Measurements from ENCODE around the gene LOC101059915.
"Not testable (repeated sequence)": the region's sequence is repeated elsewhere in the genome, so short reads cannot be mapped to it uniquely, and the experiment has no call there.

The LOC101059915 gene

GRCh38 chrX:71679575-71680207 is 12.3 kb downstream of the LOC101059915 start:
- TF ChIP-seq POLR2AphosphoS5 (IDR thresholded peaks at IDR 0.05), result no peak

GRCh38 chrX:71696641-71697465 is 29.5 kb downstream of the LOC101059915 start:
- H3K79me2 ChIP-seq (replicated peaks; ENCODE audit: insufficient read depth, low read length); H3K27ac ChIP-seq (ENCODE audit: low read length); H2AFZ ChIP-seq (ENCODE audit: low read depth, low read length): not testable (repeated sequence)

More at GRCh38 chrX:71679575-71680207, 12.3 kb downstream of the LOC101059915 start:
- Histone ChIP-seq H3K36me3 (ENCODE audit: insufficient read depth, low read length) (no peaks in the 10 kb centered on the region), H3K4me2 (ENCODE audit: low read length) (no peak overlapping the region), H3K9me2 (ENCODE audit: insufficient read depth, low read length) (no peaks in the 10 kb centered on the region), H3K9me3 (ENCODE audit: low read length) (no peaks in the 10 kb centered on the region), H3K4me3 (ENCODE audit: low read length) (no peak overlapping the region), H3K9ac (ENCODE audit: low read length) (no peak overlapping the region), H3K27me3 (ENCODE audit: insufficient read depth, low read depth, low read length) (no peaks in the 10 kb centered on the region), H3F3A (ENCODE audit: insufficient read depth, low read length, poor library complexity, severe bottlenecking) (no peaks in the 10 kb centered on the region), H3K27ac (ENCODE audit: low read length) (no peak overlapping the region), H2AFZ (ENCODE audit: low read depth, low read length) (no peak overlapping the region), H3K79me2 (replicated peaks; ENCODE audit: insufficient read depth, low read length) (no peaks in the 10 kb centered on the region), H4K20me1 (ENCODE audit: insufficient read depth) (no peaks in the 10 kb centered on the region)

GRCh38 chrX:71697466-71698298 is 30.3 kb downstream of the LOC101059915 start:
- H3K4me2 ChIP-seq (ENCODE audit: low read length); H2AFZ ChIP-seq (ENCODE audit: low read depth, low read length); H3F3A ChIP-seq (ENCODE audit: insufficient read depth, low read length, poor library complexity, severe bottlenecking); H3K79me2 ChIP-seq (replicated peaks; ENCODE audit: insufficient read depth, low read length); H3K9me3 ChIP-seq (ENCODE audit: low read length); H4K20me1 ChIP-seq (ENCODE audit: insufficient read depth); H3K9ac ChIP-seq (ENCODE audit: low read length); H3K4me3 ChIP-seq (ENCODE audit: low read length); H3K27ac ChIP-seq (ENCODE audit: low read length); H3K27me3 ChIP-seq (ENCODE audit: insufficient read depth, low read depth, low read length); H3K36me3 ChIP-seq (ENCODE audit: insufficient read depth, low read length); H3K9me2 ChIP-seq (ENCODE audit: insufficient read depth, low read length): not testable (repeated sequence)

More at GRCh38 chrX:71696641-71697465, 29.5 kb downstream of the LOC101059915 start:
- not testable (repeated sequence) for H3K9me2 ChIP-seq (ENCODE audit: insufficient read depth, low read length); H3K9ac ChIP-seq (ENCODE audit: low read length); H3K9me3 ChIP-seq (ENCODE audit: low read length); H4K20me1 ChIP-seq (ENCODE audit: insufficient read depth); H3K4me2 ChIP-seq (ENCODE audit: low read length); H3F3A ChIP-seq (ENCODE audit: insufficient read depth, low read length, poor library complexity, severe bottlenecking); H3K36me3 ChIP-seq (ENCODE audit: insufficient read depth, low read length); H3K27me3 ChIP-seq (ENCODE audit: insufficient read depth, low read depth, low read length); H3K4me3 ChIP-seq (ENCODE audit: low read length)

- H3K9me2 ChIP-seq (ENCODE audit: insufficient read depth, low read length); H3F3A ChIP-seq (ENCODE audit: insufficient read depth, low read length, poor library complexity, severe bottlenecking); H3K79me2 ChIP-seq (replicated peaks; ENCODE audit: insufficient read depth, low read length); H2AFZ ChIP-seq (ENCODE audit: low read depth, low read length); H3K27me3 ChIP-seq (ENCODE audit: insufficient read depth, low read depth, low read length); H3K36me3 ChIP-seq (ENCODE audit: insufficient read depth, low read length); H3K4me2 ChIP-seq (ENCODE audit: low read length); H3K4me3 ChIP-seq (ENCODE audit: low read length); H3K9ac ChIP-seq (ENCODE audit: low read length); H3K27ac ChIP-seq (ENCODE audit: low read length); H3K9me3 ChIP-seq (ENCODE audit: low read length); H4K20me1 ChIP-seq (ENCODE audit: insufficient read depth): not testable (repeated sequence)
Observed at GRCh38 chrX:71698299-71699022, 31.1 kb downstream of the LOC101059915 start.

- H3F3A ChIP-seq (ENCODE audit: insufficient read depth, low read length, poor library complexity, severe bottlenecking); H3K9me2 ChIP-seq (ENCODE audit: insufficient read depth, low read length); H3K4me3 ChIP-seq (ENCODE audit: low read length); H4K20me1 ChIP-seq (ENCODE audit: insufficient read depth); H3K27ac ChIP-seq (ENCODE audit: low read length); H3K36me3 ChIP-seq (ENCODE audit: insufficient read depth, low read length); H2AFZ ChIP-seq (ENCODE audit: low read depth, low read length); H3K79me2 ChIP-seq (replicated peaks; ENCODE audit: insufficient read depth, low read length); H3K4me2 ChIP-seq (ENCODE audit: low read length); H3K9me3 ChIP-seq (ENCODE audit: low read length); H3K9ac ChIP-seq (ENCODE audit: low read length); H3K27me3 ChIP-seq (ENCODE audit: insufficient read depth, low read depth, low read length): not testable (repeated sequence)
Observed at GRCh38 chrX:71699023-71699344, 31.6 kb downstream of the LOC101059915 start.

- not testable (repeated sequence) for H3K9me3 ChIP-seq (ENCODE audit: low read length); H3K4me3 ChIP-seq (ENCODE audit: low read length); H3K27ac ChIP-seq (ENCODE audit: low read length); H3K27me3 ChIP-seq (ENCODE audit: insufficient read depth, low read depth, low read length); H3K9me2 ChIP-seq (ENCODE audit: insufficient read depth, low read length); H3K4me2 ChIP-seq (ENCODE audit: low read length); H4K20me1 ChIP-seq (ENCODE audit: insufficient read depth); H3K9ac ChIP-seq (ENCODE audit: low read length); H3F3A ChIP-seq (ENCODE audit: insufficient read depth, low read length, poor library complexity, severe bottlenecking); H3K79me2 ChIP-seq (replicated peaks; ENCODE audit: insufficient read depth, low read length); H2AFZ ChIP-seq (ENCODE audit: low read depth, low read length); H3K36me3 ChIP-seq (ENCODE audit: insufficient read depth, low read length)
Observed at GRCh38 chrX:71702853-71703252, 35.5 kb downstream of the LOC101059915 start.

- H4K20me1 ChIP-seq (ENCODE audit: insufficient read depth); H3K79me2 ChIP-seq (replicated peaks; ENCODE audit: insufficient read depth, low read length); H3F3A ChIP-seq (ENCODE audit: insufficient read depth, low read length, poor library complexity, severe bottlenecking); H3K9me3 ChIP-seq (ENCODE audit: low read length); H3K36me3 ChIP-seq (ENCODE audit: insufficient read depth, low read length); H3K4me3 ChIP-seq (ENCODE audit: low read length); H3K9me2 ChIP-seq (ENCODE audit: insufficient read depth, low read length); H3K9ac ChIP-seq (ENCODE audit: low read length); H3K27me3 ChIP-seq (ENCODE audit: insufficient read depth, low read depth, low read length); H2AFZ ChIP-seq (ENCODE audit: low read depth, low read length); H3K27ac ChIP-seq (ENCODE audit: low read length); H3K4me2 ChIP-seq (ENCODE audit: low read length): not testable (repeated sequence)
Observed at GRCh38 chrX:71714064-71714463, 46.7 kb downstream of the LOC101059915 start.

Data from neural cell (in vitro differentiated cells).